ENCODE data around the gene PARD3B.

The PARD3B gene

DNA sequence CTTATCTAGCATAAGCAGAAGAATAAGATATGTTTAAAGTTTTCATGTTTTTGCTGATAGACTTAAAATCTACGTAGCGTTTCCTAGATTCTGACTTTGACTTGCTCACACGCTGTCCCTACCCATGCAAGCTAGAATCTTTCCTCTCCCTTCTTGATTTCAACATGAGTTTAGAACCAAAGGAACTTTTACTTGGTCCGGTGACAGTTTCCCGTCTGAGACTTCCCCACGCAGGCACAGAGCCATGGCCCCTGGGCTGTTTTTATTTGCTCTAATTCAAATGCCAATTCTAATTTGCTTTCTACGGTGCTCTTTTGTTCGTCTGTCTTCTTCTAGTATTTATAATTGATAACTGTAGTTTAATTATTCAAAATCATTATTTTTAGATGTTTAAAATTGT lies 467.7 kb downstream of the PARD3B start:
- Histone ChIP-seq H3K4me3 (ENCODE audit: low read length) (no peak overlapping the region), H3K27me3 (ENCODE audit: control insufficient read depth, low read length) (no peaks in the 10 kb centered on the region), H3K9me3 (ENCODE audit: control insufficient read depth, insufficient read depth, low read length) (no peaks in the 10 kb centered on the region), H3K79me2 (ENCODE audit: control insufficient read depth, low read length) (no peaks in the 10 kb centered on the region), H3K36me3 (ENCODE audit: control insufficient read depth, low read length) (no peaks in the 10 kb centered on the region), H3F3A (ENCODE audit: control insufficient read depth, insufficient read depth) (no peaks in the 10 kb centered on the region), H3K9me2 (replicated peaks; ENCODE audit: control insufficient read depth, low read length) (no peaks in the 10 kb centered on the region), H3K4me2 (ENCODE audit: low read length) (no peak overlapping the region), H3K4me1 (ENCODE audit: control insufficient read depth, low read length) (no peaks in the 10 kb centered on the region), H3K27ac (ENCODE audit: low read depth, low read length) (no peak overlapping the region), H4K20me1 (ENCODE audit: control insufficient read depth, insufficient read depth, low read depth, low read length) (no peaks in the 10 kb centered on the region)
- TF ChIP-seq, protein P1, sequence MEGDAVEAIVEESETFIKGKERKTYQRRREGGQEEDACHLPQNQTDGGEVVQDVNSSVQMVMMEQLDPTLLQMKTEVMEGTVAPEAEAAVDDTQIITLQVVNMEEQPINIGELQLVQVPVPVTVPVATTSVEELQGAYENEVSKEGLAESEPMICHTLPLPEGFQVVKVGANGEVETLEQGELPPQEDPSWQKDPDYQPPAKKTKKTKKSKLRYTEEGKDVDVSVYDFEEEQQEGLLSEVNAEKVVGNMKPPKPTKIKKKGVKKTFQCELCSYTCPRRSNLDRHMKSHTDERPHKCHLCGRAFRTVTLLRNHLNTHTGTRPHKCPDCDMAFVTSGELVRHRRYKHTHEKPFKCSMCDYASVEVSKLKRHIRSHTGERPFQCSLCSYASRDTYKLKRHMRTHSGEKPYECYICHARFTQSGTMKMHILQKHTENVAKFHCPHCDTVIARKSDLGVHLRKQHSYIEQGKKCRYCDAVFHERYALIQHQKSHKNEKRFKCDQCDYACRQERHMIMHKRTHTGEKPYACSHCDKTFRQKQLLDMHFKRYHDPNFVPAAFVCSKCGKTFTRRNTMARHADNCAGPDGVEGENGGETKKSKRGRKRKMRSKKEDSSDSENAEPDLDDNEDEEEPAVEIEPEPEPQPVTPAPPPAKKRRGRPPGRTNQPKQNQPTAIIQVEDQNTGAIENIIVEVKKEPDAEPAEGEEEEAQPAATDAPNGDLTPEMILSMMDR (IDR thresholded peaks at IDR 0.05; ENCODE audit: low read depth, low read length, poor library complexity, severe bottlenecking), result no peak
- TF ChIP-seq EZH2phosphoT487 (IDR thresholded peaks at IDR 0.05; ENCODE audit: borderline replicate concordance, low read length), result no peak

DNA sequence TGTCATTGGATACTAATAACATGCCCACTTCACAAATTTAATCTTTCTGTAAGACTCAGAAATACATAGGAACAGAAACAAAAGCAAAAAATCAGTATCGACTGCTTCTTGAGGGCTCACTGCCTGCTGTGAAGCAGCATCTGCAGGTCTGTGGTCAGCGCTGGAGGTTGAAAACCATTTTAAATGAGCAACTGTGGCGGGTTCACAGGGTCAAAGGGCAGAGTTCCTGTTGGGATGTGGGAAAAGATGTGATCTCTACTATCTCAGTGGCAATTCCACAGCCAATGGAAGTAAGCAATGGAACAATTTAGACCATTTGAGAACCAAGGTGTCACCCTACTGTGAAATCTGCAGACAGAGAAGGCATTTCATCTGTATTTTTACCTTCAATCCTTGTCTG lies 468.3 kb downstream of the PARD3B start:
- no peaks in the 10 kb centered on the region for H3K9me3 ChIP-seq (ENCODE audit: control insufficient read depth, insufficient read depth, low read length)
- H3K79me2 ChIP-seq (ENCODE audit: control insufficient read depth, low read length), result no peaks in the 10 kb centered on the region
- H3K36me3 ChIP-seq (ENCODE audit: control insufficient read depth, low read length), result no peaks in the 10 kb centered on the region
- H3K4me2 ChIP-seq (ENCODE audit: low read length), result no peak overlapping the region
- no peak for TF ChIP-seq EZH2phosphoT487 (IDR thresholded peaks at IDR 0.05; ENCODE audit: borderline replicate concordance, low read length)
- TF ChIP-seq, protein P1 (IDR thresholded peaks at IDR 0.05; ENCODE audit: low read depth, low read length, poor library complexity, severe bottlenecking), result no peak
- H3K27ac ChIP-seq (ENCODE audit: low read depth, low read length), result no peak overlapping the region
- no peaks in the 10 kb centered on the region for H4K20me1 ChIP-seq (ENCODE audit: control insufficient read depth, insufficient read depth, low read depth, low read length)
- H3K4me3 ChIP-seq (ENCODE audit: low read length), result no peak overlapping the region
- H3K27me3 ChIP-seq (ENCODE audit: control insufficient read depth, low read length), result no peaks in the 10 kb centered on the region
- H3K9me2 ChIP-seq (replicated peaks; ENCODE audit: control insufficient read depth, low read length), result no peaks in the 10 kb centered on the region
- no peaks in the 10 kb centered on the region for H3K4me1 ChIP-seq (ENCODE audit: control insufficient read depth, low read length)
- H3F3A ChIP-seq (ENCODE audit: control insufficient read depth, insufficient read depth), result no peaks in the 10 kb centered on the region

DNA sequence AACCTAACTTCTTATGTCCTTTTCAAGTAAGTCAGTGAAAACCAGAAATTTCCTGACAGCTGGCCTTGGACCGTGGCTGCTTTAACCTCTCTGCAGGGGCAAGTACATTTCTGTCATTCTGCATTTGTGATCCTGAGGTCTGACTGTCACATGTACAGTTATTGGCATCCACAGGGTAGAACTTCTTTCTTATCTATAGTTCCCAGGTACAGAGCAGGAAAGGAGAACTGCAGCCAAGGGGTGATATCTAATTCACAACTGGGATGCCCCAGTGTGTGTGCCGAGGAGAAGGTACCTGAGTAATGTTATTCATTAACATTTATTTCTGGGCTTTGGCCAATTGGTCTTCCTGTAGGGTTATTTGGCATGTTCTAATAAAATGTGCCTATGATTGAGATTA lies 468.9 kb downstream of the PARD3B start:
- Histone ChIP-seq H3K79me2 (ENCODE audit: control insufficient read depth, low read length) (no peaks in the 10 kb centered on the region), H3K27me3 (ENCODE audit: control insufficient read depth, low read length) (no peaks in the 10 kb centered on the region), H4K20me1 (ENCODE audit: control insufficient read depth, insufficient read depth, low read depth, low read length) (no peaks in the 10 kb centered on the region), H3K27ac (ENCODE audit: low read depth, low read length) (no peak overlapping the region), H3K36me3 (ENCODE audit: control insufficient read depth, low read length) (no peaks in the 10 kb centered on the region), H3K4me2 (ENCODE audit: low read length) (no peak overlapping the region), H3K4me3 (ENCODE audit: low read length) (no peak overlapping the region), H3K9me3 (ENCODE audit: control insufficient read depth, insufficient read depth, low read length) (no peaks in the 10 kb centered on the region), H3F3A (ENCODE audit: control insufficient read depth, insufficient read depth) (no peaks in the 10 kb centered on the region), H3K4me1 (ENCODE audit: control insufficient read depth, low read length) (no peaks in the 10 kb centered on the region), H3K9me2 (replicated peaks; ENCODE audit: control insufficient read depth, low read length) (no peaks in the 10 kb centered on the region)
- TF ChIP-seq EZH2phosphoT487 (IDR thresholded peaks at IDR 0.05; ENCODE audit: borderline replicate concordance, low read length), result no peak
- TF ChIP-seq, protein P1 (IDR thresholded peaks at IDR 0.05; ENCODE audit: low read depth, low read length, poor library complexity, severe bottlenecking), result no peak

DNA sequence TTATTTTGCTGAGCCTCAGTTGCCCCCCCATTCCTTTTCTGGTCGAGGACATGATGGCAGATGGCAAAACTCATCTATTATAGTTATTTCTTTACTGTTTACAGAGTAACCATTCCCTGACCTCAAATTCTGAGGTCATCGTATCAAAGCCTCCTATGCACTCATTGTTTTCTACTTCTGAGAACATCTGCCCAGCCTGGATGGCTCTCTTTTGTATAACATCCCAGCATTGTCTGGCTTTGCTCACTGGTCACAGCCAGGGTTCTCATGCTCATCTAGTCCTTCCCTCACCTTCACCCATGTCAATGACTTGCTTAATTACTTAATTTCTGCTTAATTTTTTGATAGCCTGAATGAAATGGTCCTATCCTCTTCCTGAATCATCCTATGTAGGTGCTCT lies 472.1 kb downstream of the PARD3B start:
- no peaks in the 10 kb centered on the region for H3K27me3 ChIP-seq (ENCODE audit: control insufficient read depth, low read length)
- no peaks in the 10 kb centered on the region for H3K9me2 ChIP-seq (replicated peaks; ENCODE audit: control insufficient read depth, low read length)
- no peaks in the 10 kb centered on the region for H3F3A ChIP-seq (ENCODE audit: control insufficient read depth, insufficient read depth)
- H3K4me3 ChIP-seq (ENCODE audit: low read length), result no peak overlapping the region
- H3K4me2 ChIP-seq (ENCODE audit: low read length), result no peak overlapping the region
- H4K20me1 ChIP-seq (ENCODE audit: control insufficient read depth, insufficient read depth, low read depth, low read length), result no peaks in the 10 kb centered on the region
- no peaks in the 10 kb centered on the region for H3K36me3 ChIP-seq (ENCODE audit: control insufficient read depth, low read length)
- H3K27ac ChIP-seq (ENCODE audit: low read depth, low read length), result no peak overlapping the region
- H3K79me2 ChIP-seq (ENCODE audit: control insufficient read depth, low read length), result no peaks in the 10 kb centered on the region
- no peaks in the 10 kb centered on the region for H3K4me1 ChIP-seq (ENCODE audit: control insufficient read depth, low read length)
- TF ChIP-seq EZH2phosphoT487 (IDR thresholded peaks at IDR 0.05; ENCODE audit: borderline replicate concordance, low read length), result no peak
- TF ChIP-seq, protein P1 (IDR thresholded peaks at IDR 0.05; ENCODE audit: low read depth, low read length, poor library complexity, severe bottlenecking), result no peak
- H3K9me3 ChIP-seq (ENCODE audit: control insufficient read depth, insufficient read depth, low read length), result no peaks in the 10 kb centered on the region
